Upper lobe of right lung (tissue), 1 donor: ENCODE measurements around the gene STX11. TPM values are rescaled to one million over a fixed set of nuclear protein-coding genes. Genes with fewer than 3 reads are reported as not detected.

Source experiments
- ATAC-seq: fragments of 200-7000 bp; cut with Tn5 transposase; one replicate; pipeline ENCODE4 v1.9.1; 2020; ENCODE audit warnings: mild to moderate bottlenecking, moderate library complexity
- DNase-seq: peaks from one replicate; pipeline ENCODE4 v3.0.0-alpha.2; 2020
- H3K27ac ChIP-seq: fragments of 200-600 bp; one replicate; pipeline ENCODE4 v1.8.0; 2022
- H3K27me3 ChIP-seq: fragments of 200-600 bp; one replicate; pipeline ENCODE4 v1.8.0; 2022; ENCODE audit warnings: mild to moderate bottlenecking
- H3K36me3 ChIP-seq: fragments of 200-600 bp; one replicate; pipeline ENCODE4 v1.8.0; 2022
- H3K4me1 ChIP-seq: fragments of 200-600 bp; one replicate; pipeline ENCODE4 v1.8.0; 2022
- H3K4me3 ChIP-seq: fragments of 200-600 bp; one replicate; pipeline ENCODE4 v1.8.0; 2022; ENCODE audit warnings: mild to moderate bottlenecking
- H3K9me3 ChIP-seq: fragments of 200-600 bp; one replicate; pipeline ENCODE4 v1.8.0; 2022
- CTCF ChIP-seq: fragments of 200-600 bp; IDR thresholded peaks from one replicate; pipeline ENCODE4 v1.8.0; 2022; ENCODE audit warnings: antibody characterized with exemption
- intact Hi-C: fragments of 100-400 bp; cut with DNase I; formaldehyde crosslinking; loops from one replicate; pipeline ENCODE4 v1.11.0; 2022
- total RNA-seq: library from RNA; stranded (reverse); fragmentation: NEBNext Ultra II Directional; extraction: Animal tissue kit (Norgen Biotek cat#: 25700); gene quantifications from one replicate; pipeline ENCODE4 v1.2.1, GENCODE V29; 2021
- donor health status: DM: no; HTN: yes; CAD: no; lungs with severe emphysema.

The STX11 gene
- total RNA-seq, 1 donor from 2014 or later = 49.6 TPM

- no peak overlapping the region for H3K4me3 ChIP-seq
- H3K4me1 ChIP-seq = peaks cover 57% of the 10 kb centered on the region
- DNase-seq = no peak
- no peaks in the 10 kb centered on the region for H3K9me3 ChIP-seq
- H3K27ac ChIP-seq = no peak overlapping the region
- TF ChIP-seq CTCF = no peak
- intact Hi-C loops = no loop called here
- no peak for ATAC-seq
- H3K27me3 ChIP-seq = no peaks in the 10 kb centered on the region
- H3K36me3 ChIP-seq = no peaks in the 10 kb centered on the region
Observed at GRCh38 chr6:144155529-144155928, 5.2 kb downstream of the STX11 start.

GRCh38 chr6:144156338-144156737 lies 6.0 kb downstream of the STX11 start:
- H3K27ac ChIP-seq = peak overlapping the region; percentile 61
- no peak overlapping the region for H3K4me3 ChIP-seq
- peaks cover 60% of the 10 kb centered on the region for H3K4me1 ChIP-seq
- no peaks in the 10 kb centered on the region for H3K27me3 ChIP-seq
- no peaks in the 10 kb centered on the region for H3K9me3 ChIP-seq
- TF ChIP-seq CTCF = no peak
- DNase-seq = no peak
- H3K36me3 ChIP-seq = no peaks in the 10 kb centered on the region
- intact Hi-C loops = no loop called here
- ATAC-seq = no peak

GRCh38 chr6:144156991-144157390 lies 6.7 kb downstream of the STX11 start:
- no peak for ATAC-seq
- Histone ChIP-seq H3K36me3 (no peaks in the 10 kb centered on the region), H3K4me3 (no peak overlapping the region), H3K4me1 (peaks cover 60% of the 10 kb centered on the region), H3K27me3 (no peaks in the 10 kb centered on the region), H3K9me3 (no peaks in the 10 kb centered on the region), H3K27ac (peak overlapping the region; percentile 61)
- intact Hi-C loops = no loop called here
- DNase-seq = no peak
- no peak for TF ChIP-seq CTCF

- intact Hi-C loops = no loop called here
- no peaks in the 10 kb centered on the region for H3K27me3 ChIP-seq
- H3K4me3 ChIP-seq = no peak overlapping the region
- H3K9me3 ChIP-seq = no peaks in the 10 kb centered on the region
- DNase-seq (no peak), ATAC-seq (peak; percentile 63)
- peak overlapping the region; percentile 61 for H3K27ac ChIP-seq
- no peak for TF ChIP-seq CTCF
- H3K4me1 ChIP-seq = peaks cover 56% of the 10 kb centered on the region
- H3K36me3 ChIP-seq = no peaks in the 10 kb centered on the region
Observed at GRCh38 chr6:144158133-144158532, 7.8 kb downstream of the STX11 start.

GRCh38 chr6:144159223-144159622 lies 8.9 kb downstream of the STX11 start:
- ATAC-seq (no peak), DNase-seq (no peak)
- TF ChIP-seq CTCF = no peak
- H3K9me3 ChIP-seq = no peaks in the 10 kb centered on the region
- peak overlapping the region; percentile 12 for H3K27ac ChIP-seq
- peaks cover 55% of the 10 kb centered on the region for H3K4me1 ChIP-seq
- no peaks in the 10 kb centered on the region for H3K27me3 ChIP-seq
- intact Hi-C loops = no loop called here
- no peaks in the 10 kb centered on the region for H3K36me3 ChIP-seq
- no peak overlapping the region for H3K4me3 ChIP-seq

GRCh38 chr6:144159742-144160141 lies 9.4 kb downstream of the STX11 start:
- Histone ChIP-seq H3K4me3 (no peak overlapping the region), H3K27ac (peak overlapping the region; percentile 12), H3K9me3 (no peaks in the 10 kb centered on the region), H3K4me1 (peaks cover 55% of the 10 kb centered on the region), H3K27me3 (no peaks in the 10 kb centered on the region), H3K36me3 (no peaks in the 10 kb centered on the region)
- DNase-seq (no peak), ATAC-seq (peak; percentile 51)
- no peak for TF ChIP-seq CTCF
- intact Hi-C loops = no loop called here
